ENCODE data around the gene CTNND2. TPM values are rescaled to one million over a fixed set of nuclear protein-coding genes. Genes with fewer than 3 reads are reported as not detected.
A peak's percentile ranks its signal among the peaks of the same experiment; 100 is the strongest.

Gene CTNND2
- total RNA-seq, 4 donors from 2014 or later, result 0.04 TPM; not detected in 3

DNA sequence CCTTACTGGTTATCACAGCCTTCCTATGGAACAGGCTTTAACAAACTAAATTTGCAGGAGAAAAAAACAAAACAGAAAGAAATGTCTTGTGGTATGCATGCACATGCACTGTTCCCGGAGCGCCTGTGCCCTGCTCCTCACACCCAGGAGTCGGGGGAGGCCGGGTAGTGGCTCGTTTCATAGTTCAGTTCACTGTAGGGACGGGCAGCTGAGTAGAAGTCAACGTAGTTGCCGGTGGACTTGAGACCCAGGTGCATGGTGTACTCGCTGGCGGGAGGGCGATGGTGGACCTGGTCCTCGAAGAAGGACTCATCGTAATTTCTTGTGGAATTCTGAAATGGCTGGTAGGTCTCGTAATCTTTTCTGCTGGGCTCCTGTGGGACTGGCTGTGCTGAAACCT is 930.9 kb downstream of the CTNND2 start:
- ATAC-seq (no peak), DNase-seq (no peak)
- H3K36me3 ChIP-seq, result no peaks in the 10 kb centered on the region
- in situ Hi-C loops (cut with MboI; ENCODE audit: low sequenced_read_pairs in 4 of 4), result no loop called here
- H3K4me1 ChIP-seq, result no peaks in the 10 kb centered on the region
- intact Hi-C loops (cut with DNase I; ENCODE audit: low total_unique reads), result no loop called here
- no peak overlapping the region for H3K4me3 ChIP-seq
- no peaks in the 10 kb centered on the region for H3K9me3 ChIP-seq
- TF ChIP-seq, protein P1, sequence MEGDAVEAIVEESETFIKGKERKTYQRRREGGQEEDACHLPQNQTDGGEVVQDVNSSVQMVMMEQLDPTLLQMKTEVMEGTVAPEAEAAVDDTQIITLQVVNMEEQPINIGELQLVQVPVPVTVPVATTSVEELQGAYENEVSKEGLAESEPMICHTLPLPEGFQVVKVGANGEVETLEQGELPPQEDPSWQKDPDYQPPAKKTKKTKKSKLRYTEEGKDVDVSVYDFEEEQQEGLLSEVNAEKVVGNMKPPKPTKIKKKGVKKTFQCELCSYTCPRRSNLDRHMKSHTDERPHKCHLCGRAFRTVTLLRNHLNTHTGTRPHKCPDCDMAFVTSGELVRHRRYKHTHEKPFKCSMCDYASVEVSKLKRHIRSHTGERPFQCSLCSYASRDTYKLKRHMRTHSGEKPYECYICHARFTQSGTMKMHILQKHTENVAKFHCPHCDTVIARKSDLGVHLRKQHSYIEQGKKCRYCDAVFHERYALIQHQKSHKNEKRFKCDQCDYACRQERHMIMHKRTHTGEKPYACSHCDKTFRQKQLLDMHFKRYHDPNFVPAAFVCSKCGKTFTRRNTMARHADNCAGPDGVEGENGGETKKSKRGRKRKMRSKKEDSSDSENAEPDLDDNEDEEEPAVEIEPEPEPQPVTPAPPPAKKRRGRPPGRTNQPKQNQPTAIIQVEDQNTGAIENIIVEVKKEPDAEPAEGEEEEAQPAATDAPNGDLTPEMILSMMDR (IDR thresholded peaks at IDR 0.05 in 4 of 5, conservative IDR thresholded peaks at IDR 0.05 in 1 of 5), result no peak
- no peak for TF ChIP-seq POLR2A (IDR thresholded peaks at IDR 0.05)
- no peak overlapping the region for H3K27ac ChIP-seq
- H3K27me3 ChIP-seq, result no peaks in the 10 kb centered on the region

DNA sequence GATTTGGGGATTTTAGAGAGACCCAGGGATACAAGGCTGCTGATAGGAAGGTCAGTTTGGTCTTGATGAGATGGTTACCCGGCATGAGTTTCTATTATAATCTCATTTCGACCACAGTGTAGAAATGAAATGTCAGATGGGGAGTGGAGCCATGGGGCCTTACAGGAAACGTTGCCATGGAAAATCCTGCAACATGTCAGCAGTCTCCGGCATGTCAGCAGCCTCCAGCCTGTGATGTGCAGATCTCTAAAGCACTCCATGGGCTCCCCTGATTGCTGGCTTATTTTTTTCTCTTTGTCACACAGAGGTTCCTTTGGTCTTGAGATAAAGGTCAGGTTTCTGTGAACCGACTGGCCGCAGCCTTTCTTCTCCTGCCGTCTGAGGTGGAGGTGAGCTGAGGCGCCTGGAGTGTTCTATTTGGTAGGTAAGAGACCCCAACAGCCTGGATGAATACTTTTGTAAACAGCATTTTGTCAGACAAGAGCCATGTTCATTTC is 934.5 kb downstream of the CTNND2 start:
- DNase-seq, result no peak

GRCh38 chr5:10964806-10965205 is 939.4 kb downstream of the CTNND2 start:
- Histone ChIP-seq H3K27ac (no peak overlapping the region), H3K27me3 (no peaks in the 10 kb centered on the region), H3K36me3 (no peaks in the 10 kb centered on the region), H3K9me3 (no peaks in the 10 kb centered on the region), H3K4me1 (no peaks in the 10 kb centered on the region), H3K4me3 (no peak overlapping the region)
- ATAC-seq (no peak), DNase-seq (no peak)
- in situ Hi-C loops (cut with MboI; ENCODE audit: low sequenced_read_pairs in 4 of 4) (no loop called here), intact Hi-C loops (cut with DNase I; ENCODE audit: low total_unique reads) (no loop called here)
- TF ChIP-seq, protein P1 (IDR thresholded peaks at IDR 0.05 in 4 of 5, conservative IDR thresholded peaks at IDR 0.05 in 1 of 5), result no peak
- TF ChIP-seq POLR2A (IDR thresholded peaks at IDR 0.05), result no peak

More for the DNA sequence above, 934.5 kb downstream of the CTNND2 start:
- intact Hi-C loops (cut with DNase I; ENCODE audit: low total_unique reads) (no loop called here), in situ Hi-C loops (cut with MboI; ENCODE audit: low sequenced_read_pairs in 4 of 4) (no loop called here)
- Histone ChIP-seq H3K9me3 (no peaks in the 10 kb centered on the region), H3K4me1 (no peaks in the 10 kb centered on the region), H3K4me3 (no peak overlapping the region), H3K36me3 (no peaks in the 10 kb centered on the region), H3K27ac (no peak overlapping the region), H3K27me3 (no peaks in the 10 kb centered on the region)
- ATAC-seq, result no peak
- TF ChIP-seq, protein P1 (IDR thresholded peaks at IDR 0.05 in 4 of 5, conservative IDR thresholded peaks at IDR 0.05 in 1 of 5), result no peak
- no peak for TF ChIP-seq POLR2A (IDR thresholded peaks at IDR 0.05)

DNA sequence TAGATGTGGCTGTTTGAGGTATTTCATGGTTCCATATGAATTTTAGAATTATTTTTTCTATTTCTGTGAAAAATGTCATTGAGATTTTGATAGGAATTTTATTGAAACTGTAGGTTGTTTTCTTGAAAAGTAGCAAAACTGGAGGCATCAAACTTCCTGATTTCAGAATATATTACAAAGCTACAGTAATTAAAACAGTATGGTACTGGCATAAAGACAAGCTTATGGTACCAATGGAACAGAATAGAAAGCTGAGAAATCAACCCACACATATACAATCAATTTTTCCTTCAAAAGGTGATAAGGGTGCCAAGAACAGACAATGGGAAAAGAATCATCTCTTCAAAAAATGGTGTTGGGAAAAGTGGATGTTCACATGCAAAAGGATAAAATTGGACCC is 945.5 kb downstream of the CTNND2 start:
- Histone ChIP-seq H3K9me3 (no peaks in the 10 kb centered on the region), H3K27me3 (no peaks in the 10 kb centered on the region), H3K4me3 (peak overlapping the region in 1 of 4 donors; percentile 4), H3K27ac (no peak overlapping the region), H3K4me1 (no peaks in the 10 kb centered on the region), H3K36me3 (no peaks in the 10 kb centered on the region)
- DNase-seq, result no peak
- no peak for TF ChIP-seq POLR2A (IDR thresholded peaks at IDR 0.05)
- TF ChIP-seq, protein P1 (IDR thresholded peaks at IDR 0.05 in 4 of 5, conservative IDR thresholded peaks at IDR 0.05 in 1 of 5), result no peak
- in situ Hi-C loops (cut with MboI; ENCODE audit: low sequenced_read_pairs in 4 of 4), result no loop called here
- intact Hi-C loops (cut with DNase I; ENCODE audit: low total_unique reads), result no loop called here
- ATAC-seq, result no peak
